ENCODE results near the gene DBNL. TPM values are rescaled to one million over a fixed set of nuclear protein-coding genes. Genes with fewer than 3 reads are reported as not detected.
A peak's percentile ranks its signal among the peaks of the same experiment; 100 is the strongest.

The DBNL gene
- total RNA-seq, 1 donor from 2014 or later, result 93.7 TPM

GRCh38 chr7:44057849-44058758 lies 13.6 kb downstream of the DBNL start:
- H3K27me3 ChIP-seq, result no peaks in the 10 kb centered on the region
- TF ChIP-seq CTCF (IDR thresholded peaks at IDR 0.05), result no peak
- H3K27ac ChIP-seq, result no peak overlapping the region
- intact Hi-C loops (cut with DNase I), result no loop called here
- H3K9me3 ChIP-seq, result no peaks in the 10 kb centered on the region
- ATAC-seq (no peak), DNase-seq (peak; percentile 53)
- H3K4me3 ChIP-seq, result no peak overlapping the region
- no peaks in the 10 kb centered on the region for H3K4me1 ChIP-seq
- H3K36me3 ChIP-seq, result peaks cover 91% of the 10 kb centered on the region

DNA sequence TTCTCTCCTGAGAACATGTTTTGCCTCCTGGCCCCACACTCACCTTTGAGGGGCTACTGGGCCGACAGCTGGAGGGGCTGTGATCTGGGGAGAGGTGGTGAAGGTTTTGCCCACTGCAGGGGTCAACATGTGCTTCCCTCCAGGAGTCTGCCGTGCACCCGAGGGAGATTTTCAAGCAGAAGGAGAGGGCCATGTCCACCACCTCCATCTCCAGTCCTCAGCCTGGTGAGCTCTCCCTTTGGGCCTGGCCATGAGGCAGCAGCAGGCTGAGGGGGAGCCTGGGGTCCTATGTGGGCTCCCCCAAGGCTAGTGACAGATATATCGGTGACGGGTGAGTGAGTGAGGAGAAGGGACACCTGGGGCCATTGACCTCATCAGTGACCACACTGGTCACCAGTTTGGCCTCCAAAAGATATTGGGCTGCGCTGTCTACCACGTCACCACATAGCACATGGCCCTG lies 14.3 kb downstream of the DBNL start:
- intact Hi-C loops (cut with DNase I), result no loop called here
- ATAC-seq, result no peak
- peaks cover 84% of the 10 kb centered on the region for H3K36me3 ChIP-seq

GRCh38 chr7:44059219-44060090 lies 15.0 kb downstream of the DBNL start:
- H3K27ac ChIP-seq, result no peak overlapping the region
- TF ChIP-seq CTCF (IDR thresholded peaks at IDR 0.05), result no peak
- H3K9me3 ChIP-seq, result no peaks in the 10 kb centered on the region
- no peak overlapping the region for H3K4me3 ChIP-seq
- DNase-seq (peak; percentile 53), ATAC-seq (no peak)
- intact Hi-C loops (cut with DNase I), result no loop called here
- H3K4me1 ChIP-seq, result no peaks in the 10 kb centered on the region
- H3K27me3 ChIP-seq, result no peaks in the 10 kb centered on the region
- peaks cover 77% of the 10 kb centered on the region for H3K36me3 ChIP-seq

More for the DNA sequence above, 14.3 kb downstream of the DBNL start:
- H3K9me3 ChIP-seq, result no peaks in the 10 kb centered on the region
- no peak for TF ChIP-seq CTCF (IDR thresholded peaks at IDR 0.05)
- H3K27me3 ChIP-seq, result no peaks in the 10 kb centered on the region
- no peak overlapping the region for H3K4me3 ChIP-seq
- H3K27ac ChIP-seq, result no peak overlapping the region
- DNase-seq, result no peak
- no peaks in the 10 kb centered on the region for H3K4me1 ChIP-seq

DNA sequence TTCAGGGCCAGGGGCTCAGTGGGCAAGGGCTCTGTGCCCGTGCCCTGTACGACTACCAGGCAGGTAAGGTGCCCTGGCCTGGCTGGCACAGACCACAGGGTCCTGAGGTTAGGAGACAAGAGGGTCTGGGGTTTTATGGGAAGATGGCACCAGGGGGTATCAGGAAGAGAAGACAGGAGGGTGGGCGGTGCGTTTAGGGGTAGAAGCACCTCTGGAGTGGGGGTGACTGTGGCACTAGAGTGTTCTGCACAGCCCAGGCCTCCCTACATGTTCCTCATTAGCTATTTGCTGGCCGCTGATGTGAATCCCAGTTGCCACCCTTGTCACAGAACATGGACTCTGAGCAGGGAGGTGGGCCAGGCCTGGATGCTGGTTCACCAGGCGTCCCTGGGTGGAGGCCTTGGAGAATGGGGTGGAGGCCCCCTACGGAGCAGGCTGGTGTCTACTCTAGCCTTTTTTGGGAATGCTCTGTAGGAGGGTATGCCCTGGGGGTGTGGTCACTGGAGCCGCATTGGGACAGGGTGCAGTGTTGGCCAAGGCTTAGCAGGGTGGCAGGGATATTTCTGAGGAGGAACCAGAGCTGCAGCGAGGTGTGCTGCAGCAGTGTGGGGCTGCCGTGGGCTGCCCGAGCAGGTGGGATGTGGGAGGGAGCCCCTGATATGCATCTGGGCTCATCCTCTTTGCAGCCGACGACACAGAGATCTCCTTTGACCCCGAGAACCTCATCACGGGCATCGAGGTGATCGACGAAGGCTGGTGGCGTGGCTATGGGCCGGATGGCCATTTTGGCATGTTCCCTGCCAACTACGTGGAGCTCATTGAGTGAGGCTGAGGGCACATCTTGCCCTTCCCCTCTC lies 15.8 kb downstream of the DBNL start:
- no peak overlapping the region for H3K4me3 ChIP-seq
- intact Hi-C loops (cut with DNase I), result no loop called here
- H3K4me1 ChIP-seq, result peaks cover 3% of the 10 kb centered on the region
- H3K27ac ChIP-seq, result no peak overlapping the region
- peaks cover 69% of the 10 kb centered on the region for H3K36me3 ChIP-seq
- DNase-seq (peak; percentile 55), ATAC-seq (no peak)
- H3K9me3 ChIP-seq, result no peaks in the 10 kb centered on the region
- no peak for TF ChIP-seq CTCF (IDR thresholded peaks at IDR 0.05)
- H3K27me3 ChIP-seq, result no peaks in the 10 kb centered on the region

All from upper lobe of right lung (tissue), 1 donor.